Suprapubic skin (tissue), 4 donors: Measurements from ENCODE around the gene PPAT. TPM values are rescaled to one million over a fixed set of nuclear protein-coding genes. Genes with fewer than 3 reads are reported as not detected.

Experiments
- DNase-seq, 2 donors: peaks; one replicate each; pipeline ENCODE4 v3.0.0-alpha.2; 2019; ENCODE audit warnings: low spot score in 2 of 2
- H3K27ac ChIP-seq: fragments of 200-600 bp; sonication (generic); one replicate; pipeline ENCODE4 v1.5.1; 2019
- H3K27me3 ChIP-seq: fragments of 200-600 bp; sonication (generic); one replicate; pipeline ENCODE4 v1.5.1; 2019
- H3K36me3 ChIP-seq: fragments of 200-600 bp; sonication (generic); one replicate; pipeline ENCODE4 v1.5.1; 2019
- H3K4me1 ChIP-seq: fragments of 200-600 bp; sonication (generic); one replicate; pipeline ENCODE4 v1.5.1; 2019
- H3K4me3 ChIP-seq: fragments of 200-600 bp; sonication (generic); one replicate; pipeline ENCODE4 v1.5.1; 2019; ENCODE audit warnings: mild to moderate bottlenecking
- H3K9me3 ChIP-seq: fragments of 200-600 bp; sonication (generic); one replicate; pipeline ENCODE4 v1.5.1; 2019
- CTCF ChIP-seq, 2 donors: fragments of 200-600 bp in 1 of 2; fragments of 450-650 bp in 1 of 2; sonication (generic) in 1 of 2; IDR thresholded peaks; one replicate each; pipeline ENCODE4 v1.5.1; 2016 to 2019; ENCODE audit warnings: antibody characterized with exemption in 2 of 2, mild to moderate bottlenecking in 1 of 2, moderate library complexity in 1 of 2
- EP300 ChIP-seq: sonication (generic); formaldehyde crosslinking; IDR thresholded peaks from one replicate; pipeline ENCODE4 v1.6.1; 2017; ENCODE audit warnings: antibody characterized with exemption
- POLR2A ChIP-seq, 2 donors: fragments of 450-650 bp; IDR thresholded peaks; one replicate each; pipeline ENCODE4 v1.6.1; 2017; ENCODE audit warnings: antibody characterized with exemption in 2 of 2, mild to moderate bottlenecking in 2 of 2, moderate library complexity in 2 of 2
- POLR2AphosphoS5 ChIP-seq, 3 donors: sonication (generic); formaldehyde crosslinking; IDR thresholded peaks; one replicate each; pipeline ENCODE4 v1.6.1; 2017; ENCODE audit warnings: antibody characterized with exemption in 3 of 3
- WGBS: methylation state at CpG from one replicate; pipeline ENCODE4 v1.1.5; 2018; 5-methylcytosine and 5-hydroxymethylcytosine counted together
- total RNA-seq, 4 donors: library from RNA; depleted of rRNA; stranded (reverse); fragments of >200 nt; gene quantifications; one replicate each; pipeline ENCODE4 v1.1.0, GENCODE V29; 2016

Gene PPAT
- total RNA-seq, 4 donors from 2014 or later: 7.1 to 10.0 (median 7.7) TPM

- H3K9me3 ChIP-seq: no peaks in the 10 kb centered on the region
- no peak overlapping the region for H3K27ac ChIP-seq
- H3K4me1 ChIP-seq: no peaks in the 10 kb centered on the region
- H3K36me3 ChIP-seq: peaks cover 57% of the 10 kb centered on the region
- no peak for TF ChIP-seq POLR2AphosphoS5 (IDR thresholded peaks at IDR 0.05)
- no peak for TF ChIP-seq CTCF (IDR thresholded peaks at IDR 0.05)
- TF ChIP-seq POLR2A (IDR thresholded peaks at IDR 0.05): no peak
- TF ChIP-seq EP300: no peak
- H3K4me3 ChIP-seq: no peak overlapping the region
- no peak for DNase-seq
- H3K27me3 ChIP-seq: no peaks in the 10 kb centered on the region
These were observed 12.9 kb upstream of the PPAT start for GRCh38 chr4:56448301-56448700.

- TF ChIP-seq CTCF (IDR thresholded peaks at IDR 0.05) (no peak), EP300 (no peak)
- WGBS: 97% methylated on average over 1 of the region's 1 CpG
- Histone ChIP-seq H3K4me3 (no peak overlapping the region), H3K9me3 (no peaks in the 10 kb centered on the region), H3K27me3 (no peaks in the 10 kb centered on the region), H3K27ac (no peak overlapping the region), H3K36me3 (peaks cover 53% of the 10 kb centered on the region), H3K4me1 (no peaks in the 10 kb centered on the region)
- DNase-seq: no peak
These were observed 10.3 kb upstream of the PPAT start for GRCh38 chr4:56445699-56446098.

GRCh38 chr4:56444719-56445118 lies 9.3 kb upstream of the PPAT start:
- Histone ChIP-seq H3K27ac (no peak overlapping the region), H3K4me3 (no peak overlapping the region), H3K9me3 (no peaks in the 10 kb centered on the region), H3K36me3 (peaks cover 43% of the 10 kb centered on the region), H3K4me1 (peaks cover 3% of the 10 kb centered on the region), H3K27me3 (no peaks in the 10 kb centered on the region)
- WGBS: 97% methylated on average over 2 of the region's 2 CpGs
- TF ChIP-seq CTCF (IDR thresholded peaks at IDR 0.05) (no peak), POLR2A (IDR thresholded peaks at IDR 0.05) (no peak), POLR2AphosphoS5 (IDR thresholded peaks at IDR 0.05) (no peak), EP300 (no peak)
- no peak for DNase-seq

- peaks cover 19% of the 10 kb centered on the region for H3K4me1 ChIP-seq
- no peak overlapping the region for H3K4me3 ChIP-seq
- H3K27ac ChIP-seq: no peak overlapping the region
- TF ChIP-seq CTCF (IDR thresholded peaks at IDR 0.05) (no peak), POLR2A (IDR thresholded peaks at IDR 0.05) (no peak), EP300 (no peak), POLR2AphosphoS5 (IDR thresholded peaks at IDR 0.05) (no peak)
- no peaks in the 10 kb centered on the region for H3K27me3 ChIP-seq
- WGBS: 95% methylated on average over 1 of the region's 1 CpG
- H3K36me3 ChIP-seq: peaks cover 19% of the 10 kb centered on the region
- no peak for DNase-seq
- H3K9me3 ChIP-seq: no peaks in the 10 kb centered on the region
These were observed 5.6 kb upstream of the PPAT start for GRCh38 chr4:56440983-56441382.

- Histone ChIP-seq H3K9me3 (no peaks in the 10 kb centered on the region), H3K27me3 (no peaks in the 10 kb centered on the region), H3K4me1 (peaks cover 30% of the 10 kb centered on the region), H3K36me3 (peaks cover 12% of the 10 kb centered on the region), H3K27ac (no peak overlapping the region), H3K4me3 (no peak overlapping the region)
- no peak for DNase-seq
- WGBS: 92% methylated on average over 2 of the region's 2 CpGs
- no peak for TF ChIP-seq POLR2AphosphoS5 (IDR thresholded peaks at IDR 0.05)
- TF ChIP-seq POLR2A (IDR thresholded peaks at IDR 0.05): no peak
- TF ChIP-seq CTCF (IDR thresholded peaks at IDR 0.05): no peak
- no peak for TF ChIP-seq EP300
These were observed 3.4 kb upstream of the PPAT start for GRCh38 chr4:56438766-56439165.
